Brain microvascular endothelial cell (primary cell): ENCODE data around the gene WDR93.

Source experiments
- DNase-seq: peaks from one replicate; pipeline ENCODE4 v3.0.0-alpha.2; 2020
- H3K27ac ChIP-seq: fragments of 250-450 bp; sonication (Bioruptor Pico); 2 replicates; pipeline ENCODE4 v1.5.1; 2020; ENCODE audit warnings: mild to moderate bottlenecking, moderate library complexity
- H3K27me3 ChIP-seq: fragments of 250-450 bp; sonication (Bioruptor Pico); replicated peaks from 2 replicates; pipeline ENCODE4 v1.5.1; 2020; ENCODE audit warnings: mild to moderate bottlenecking
- H3K36me3 ChIP-seq: fragments of 250-450 bp; sonication (Bioruptor Pico); replicated peaks from 2 replicates; pipeline ENCODE4 v1.5.1; 2020; ENCODE audit warnings: mild to moderate bottlenecking
- H3K4me3 ChIP-seq: 2 replicates; pipeline ENCODE4 v1.5.1; 2011; ENCODE audit warnings: low read depth, mild to moderate bottlenecking, control low read depth, low read length, moderate library complexity
- CTCF ChIP-seq: IDR thresholded peaks from 2 replicates; pipeline ENCODE4 v1.5.1; 2011; ENCODE audit warnings: low read depth, mild to moderate bottlenecking, moderate library complexity, low read length, control low read depth, inconsistent platforms; ENCODE audit errors: missing control alignments
- in situ Hi-C: cut with HindIII; loops from 2 replicates; pipeline ENCODE4 v1.10.0; 2017; ENCODE audit warnings: low sequenced_read_pairs, low pct_ligation_motif_present

The WDR93 gene

DNA sequence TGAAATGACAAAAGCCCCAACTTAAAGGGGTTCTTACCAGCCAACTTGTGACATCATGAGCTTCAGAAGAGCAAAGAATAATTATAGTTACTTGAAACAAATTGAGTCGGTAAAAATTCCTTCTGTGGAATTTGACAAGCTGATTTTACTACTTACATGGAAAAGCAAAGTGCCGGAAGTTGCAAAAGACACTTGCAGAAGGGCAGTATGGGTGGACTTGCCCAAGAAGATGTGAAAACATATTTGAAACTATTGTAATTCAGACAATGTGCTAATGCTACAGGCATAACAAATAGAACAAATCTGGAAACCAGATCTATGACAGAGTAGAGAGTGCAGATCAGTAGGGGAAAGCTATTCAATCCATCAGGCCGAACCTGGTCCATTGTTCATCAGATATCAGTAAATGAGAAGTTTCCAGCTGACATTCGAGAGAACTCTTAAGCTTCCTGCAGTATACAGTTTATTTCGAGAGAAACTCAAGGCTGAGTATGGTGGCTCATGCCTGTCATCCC is 32.9 kb upstream of the WDR93 start:
- DNase-seq, result no peak
- H3K4me3 ChIP-seq, result no peak overlapping the region
- no peaks in the 10 kb centered on the region for H3K27me3 ChIP-seq
- in situ Hi-C loops, result no loop called here
- no peaks in the 10 kb centered on the region for H3K36me3 ChIP-seq
- no peak overlapping the region for H3K27ac ChIP-seq
- no peak for TF ChIP-seq CTCF

DNA sequence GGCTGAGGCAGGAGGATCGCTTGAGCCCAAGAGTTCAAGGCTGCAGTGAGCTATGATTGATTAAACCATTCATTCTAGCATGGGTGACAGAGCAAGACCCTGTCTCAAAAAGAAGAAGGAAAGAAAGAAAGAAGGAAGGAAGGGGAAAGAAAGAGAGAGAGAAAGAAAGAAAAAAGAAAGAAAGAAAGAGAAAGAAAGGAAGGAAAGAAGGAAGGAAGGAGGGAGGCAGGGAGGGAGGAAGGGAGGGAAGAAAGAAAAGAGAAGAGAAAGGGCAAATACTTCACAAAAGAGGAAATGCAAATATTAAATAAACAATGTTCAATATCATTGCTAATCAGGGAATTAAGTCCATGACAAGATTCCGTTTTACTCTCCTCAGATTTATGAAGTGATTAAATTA is 31.3 kb upstream of the WDR93 start:
- Histone ChIP-seq H3K36me3 (no peaks in the 10 kb centered on the region), H3K27me3 (no peaks in the 10 kb centered on the region), H3K4me3 (no peak overlapping the region), H3K27ac (no peak overlapping the region)
- no peak for DNase-seq
- in situ Hi-C loops, result no loop called here
- no peak for TF ChIP-seq CTCF

GRCh38 chr15:89660556-89660955 is 30.1 kb upstream of the WDR93 start:
- H3K27ac ChIP-seq, result no peak overlapping the region
- no peak for DNase-seq
- no peaks in the 10 kb centered on the region for H3K27me3 ChIP-seq
- in situ Hi-C loops, result no loop called here
- no peaks in the 10 kb centered on the region for H3K36me3 ChIP-seq
- TF ChIP-seq CTCF, result no peak
- no peak overlapping the region for H3K4me3 ChIP-seq

DNA sequence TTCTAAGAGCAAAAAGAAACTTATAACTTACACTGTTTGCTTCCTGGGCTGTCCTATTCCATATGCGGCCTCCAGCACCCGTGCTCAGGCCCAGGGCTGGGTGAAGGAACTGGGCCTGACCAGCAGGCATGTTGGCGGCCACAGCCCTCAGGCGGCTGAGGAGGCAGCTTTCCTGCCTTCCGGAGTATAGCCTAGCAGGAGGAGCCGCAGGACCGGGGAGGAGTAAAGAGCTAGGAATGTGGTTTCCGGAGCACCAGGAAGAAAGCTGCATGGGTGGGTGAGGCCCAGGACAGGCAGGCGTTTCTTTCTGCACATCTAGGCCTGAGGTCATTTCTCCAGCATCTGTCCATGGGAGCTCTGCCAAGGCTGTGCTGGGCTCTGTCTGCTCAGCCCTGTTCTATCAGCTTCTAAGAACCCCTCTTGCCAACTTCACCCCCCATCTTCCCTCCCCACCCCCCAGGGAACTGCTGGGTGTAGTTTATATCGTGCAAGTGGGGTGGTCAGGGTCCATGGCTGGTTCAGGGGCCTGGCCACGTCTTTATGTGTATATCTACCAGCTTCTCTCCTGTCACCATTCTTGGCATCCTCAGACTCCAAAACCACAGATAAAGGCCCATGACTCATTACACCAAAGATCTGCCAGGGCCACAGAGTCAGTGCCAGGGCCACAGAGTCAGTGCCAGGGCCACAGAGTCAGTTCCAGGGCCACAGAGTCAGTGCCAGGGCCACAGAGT is 27.6 kb upstream of the WDR93 start:
- DNase-seq, result peak; percentile 88
- no peaks in the 10 kb centered on the region for H3K36me3 ChIP-seq
- in situ Hi-C loops, result no loop called here
- peak overlapping the region; percentile 35 for H3K27ac ChIP-seq
- peak; percentile 7 for TF ChIP-seq CTCF
- H3K27me3 ChIP-seq, result no peaks in the 10 kb centered on the region
- H3K4me3 ChIP-seq, result peak overlapping the region; percentile 22

DNA sequence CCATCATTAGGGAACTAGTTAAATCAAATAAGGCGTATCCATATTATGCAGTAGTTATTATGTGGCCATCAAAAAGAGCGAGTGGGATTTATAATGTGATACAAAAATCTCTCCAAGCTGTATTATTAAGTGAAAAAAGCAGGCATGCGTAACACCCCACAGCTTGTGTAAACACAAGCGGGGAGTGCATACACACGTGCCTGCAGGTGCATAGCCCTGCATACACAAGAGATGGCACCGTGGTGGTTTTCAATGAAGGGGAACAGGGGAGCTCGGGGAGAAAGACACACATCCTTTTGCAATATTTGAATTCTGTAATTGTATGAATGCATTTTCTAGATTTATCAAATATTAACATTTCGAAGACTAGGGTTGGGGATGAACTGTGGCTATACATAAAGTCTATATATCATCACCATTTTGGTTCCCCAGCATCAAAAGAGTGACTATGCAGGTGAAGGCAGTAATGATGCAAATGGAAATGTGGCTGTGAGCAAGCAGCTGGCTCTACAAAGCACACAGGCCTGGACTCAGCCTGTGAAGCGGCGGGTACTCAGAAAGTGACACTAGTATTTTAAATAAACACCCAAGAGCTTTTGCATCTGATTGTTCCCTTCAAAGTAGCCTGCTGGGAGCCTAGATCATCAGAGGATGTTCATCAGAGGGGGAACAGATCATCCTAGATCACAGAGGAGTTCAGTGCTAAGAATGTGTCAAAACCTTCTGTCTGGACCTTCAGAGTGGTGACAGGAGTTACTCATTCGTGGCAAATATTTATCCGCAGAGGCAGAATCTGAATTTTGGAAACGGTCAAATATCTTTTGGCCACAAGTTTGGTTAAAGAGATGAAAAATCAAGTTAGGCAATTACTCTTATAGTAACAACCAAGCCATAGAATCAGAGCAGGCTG is 25.9 kb upstream of the WDR93 start:
- H3K27me3 ChIP-seq, result no peaks in the 10 kb centered on the region
- peak overlapping the region; percentile 52 for H3K4me3 ChIP-seq
- in situ Hi-C loops, result no loop called here

More for the DNA sequence above, 25.9 kb upstream of the WDR93 start:
- no peak for TF ChIP-seq CTCF
- Histone ChIP-seq H3K36me3 (no peaks in the 10 kb centered on the region), H3K27ac (no peak overlapping the region)
- DNase-seq, result no peak
